GM06990 (cell line): ENCODE results near the gene NF2.

Experiments
- DNase-seq: peaks from one replicate; pipeline ENCODE4 v3.0.0-alpha.2; 2011; ENCODE audit not compliant: insufficient read length; ENCODE audit errors: extremely low read depth
- H3K27me3 ChIP-seq: replicated peaks from 2 replicates; pipeline ENCODE4 v1.6.0; 2011; ENCODE audit warnings: low read length; ENCODE audit not compliant: control insufficient read depth, insufficient read depth
- H3K36me3 ChIP-seq: 2 replicates; pipeline ENCODE4 v1.5.1; 2011; ENCODE audit warnings: low read length; ENCODE audit not compliant: control insufficient read depth, insufficient read depth
- H3K4me3 ChIP-seq: replicated peaks from 2 replicates; pipeline ENCODE4 v1.5.1; 2011; ENCODE audit warnings: low read depth, mild to moderate bottlenecking, control low read depth, low read length
- TF ChIP-seq, protein P1 (sequence below): IDR thresholded peaks from 2 replicates; pipeline ENCODE4 v1.5.1; 2011; ENCODE audit warnings: low read length, control low read depth, mild to moderate bottlenecking, inconsistent platforms; ENCODE audit not compliant: insufficient read depth, poor library complexity, severe bottlenecking

Gene NF2

DNA sequence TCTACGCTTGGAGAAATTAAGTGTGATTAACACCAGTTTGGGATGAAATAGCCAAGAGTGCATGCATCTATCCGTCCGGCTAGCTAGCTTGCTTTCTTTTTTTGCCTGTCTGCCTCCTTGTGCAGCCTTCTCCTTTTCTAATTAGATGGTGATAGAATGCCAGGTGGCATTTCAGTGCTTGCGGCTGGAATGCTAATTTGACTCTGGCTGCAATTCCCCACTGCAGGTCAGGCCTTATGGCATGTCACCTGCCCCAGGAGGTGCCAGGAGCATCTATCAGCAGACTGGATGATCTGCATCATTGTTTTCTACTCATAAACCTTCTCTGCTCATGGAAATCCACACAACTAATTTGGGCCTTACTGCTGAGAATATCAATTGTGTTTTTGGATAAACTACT, 65.2 kb downstream of the NF2 start:
- no peak overlapping the region for H3K4me3 ChIP-seq
- H3K36me3 ChIP-seq: peaks cover 14% of the 10 kb centered on the region
- no peak for DNase-seq
- H3K27me3 ChIP-seq: no peaks in the 10 kb centered on the region
- TF ChIP-seq, protein P1, sequence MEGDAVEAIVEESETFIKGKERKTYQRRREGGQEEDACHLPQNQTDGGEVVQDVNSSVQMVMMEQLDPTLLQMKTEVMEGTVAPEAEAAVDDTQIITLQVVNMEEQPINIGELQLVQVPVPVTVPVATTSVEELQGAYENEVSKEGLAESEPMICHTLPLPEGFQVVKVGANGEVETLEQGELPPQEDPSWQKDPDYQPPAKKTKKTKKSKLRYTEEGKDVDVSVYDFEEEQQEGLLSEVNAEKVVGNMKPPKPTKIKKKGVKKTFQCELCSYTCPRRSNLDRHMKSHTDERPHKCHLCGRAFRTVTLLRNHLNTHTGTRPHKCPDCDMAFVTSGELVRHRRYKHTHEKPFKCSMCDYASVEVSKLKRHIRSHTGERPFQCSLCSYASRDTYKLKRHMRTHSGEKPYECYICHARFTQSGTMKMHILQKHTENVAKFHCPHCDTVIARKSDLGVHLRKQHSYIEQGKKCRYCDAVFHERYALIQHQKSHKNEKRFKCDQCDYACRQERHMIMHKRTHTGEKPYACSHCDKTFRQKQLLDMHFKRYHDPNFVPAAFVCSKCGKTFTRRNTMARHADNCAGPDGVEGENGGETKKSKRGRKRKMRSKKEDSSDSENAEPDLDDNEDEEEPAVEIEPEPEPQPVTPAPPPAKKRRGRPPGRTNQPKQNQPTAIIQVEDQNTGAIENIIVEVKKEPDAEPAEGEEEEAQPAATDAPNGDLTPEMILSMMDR: no peak

DNA sequence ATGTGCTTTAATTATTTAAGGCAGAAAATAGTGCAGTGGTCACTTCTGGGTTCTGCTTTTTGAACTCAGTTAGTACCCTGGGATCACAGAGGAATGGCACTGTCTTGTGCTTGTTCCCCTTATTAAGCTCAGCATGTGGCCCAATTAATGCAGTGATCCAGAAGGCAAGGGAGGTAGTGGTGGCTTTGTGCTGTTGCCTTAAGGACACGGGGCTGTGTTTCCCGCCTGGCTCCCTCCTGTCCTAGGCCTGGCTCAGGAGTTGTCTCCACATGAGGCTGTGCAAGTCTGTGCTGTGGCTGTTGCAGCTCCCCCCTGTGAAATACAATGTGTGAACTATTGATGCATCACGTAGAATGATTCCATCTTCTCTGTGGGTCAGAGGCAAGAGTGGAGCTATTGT, 67.2 kb downstream of the NF2 start:
- peaks cover 25% of the 10 kb centered on the region for H3K36me3 ChIP-seq
- DNase-seq: no peak
- no peak overlapping the region for H3K4me3 ChIP-seq
- H3K27me3 ChIP-seq: no peaks in the 10 kb centered on the region
- TF ChIP-seq, protein P1: no peak

DNA sequence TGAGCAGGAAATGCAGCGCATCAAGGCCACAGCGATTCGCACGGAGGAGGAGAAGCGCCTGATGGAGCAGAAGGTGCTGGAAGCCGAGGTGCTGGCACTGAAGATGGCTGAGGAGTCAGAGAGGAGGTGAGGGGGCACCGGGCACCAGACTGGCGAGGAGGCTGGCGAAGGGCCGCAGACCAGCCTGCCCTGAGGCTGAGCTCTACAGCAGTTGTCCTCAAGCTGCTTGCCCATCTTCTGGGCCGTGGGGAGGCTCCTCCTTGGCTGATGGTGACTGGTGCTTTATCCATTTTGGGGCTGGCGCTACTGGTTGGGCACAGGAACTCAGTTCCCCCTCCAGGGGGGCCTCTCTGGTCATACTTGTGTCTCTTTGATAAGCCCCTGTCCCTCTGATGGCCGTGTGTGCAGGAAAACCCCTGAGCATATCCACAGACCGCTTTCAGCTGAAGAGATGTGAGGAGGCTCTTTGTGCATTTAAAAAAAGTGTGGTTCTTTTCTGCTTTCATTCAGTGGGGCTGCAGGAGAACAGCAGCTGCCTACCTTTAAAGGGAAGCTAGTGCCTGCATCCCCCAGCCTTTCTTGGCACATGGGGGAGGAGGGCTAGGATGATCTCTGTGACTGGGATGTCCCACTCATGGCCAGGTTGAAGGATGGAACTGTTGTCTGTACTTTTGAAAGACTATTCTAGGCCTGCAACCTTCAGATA, 70.1 kb downstream of the NF2 start:
- Histone ChIP-seq H3K36me3 (peaks cover 30% of the 10 kb centered on the region), H3K27me3 (no peaks in the 10 kb centered on the region), H3K4me3 (no peak overlapping the region)
- no peak for DNase-seq
- TF ChIP-seq, protein P1: no peak

DNA sequence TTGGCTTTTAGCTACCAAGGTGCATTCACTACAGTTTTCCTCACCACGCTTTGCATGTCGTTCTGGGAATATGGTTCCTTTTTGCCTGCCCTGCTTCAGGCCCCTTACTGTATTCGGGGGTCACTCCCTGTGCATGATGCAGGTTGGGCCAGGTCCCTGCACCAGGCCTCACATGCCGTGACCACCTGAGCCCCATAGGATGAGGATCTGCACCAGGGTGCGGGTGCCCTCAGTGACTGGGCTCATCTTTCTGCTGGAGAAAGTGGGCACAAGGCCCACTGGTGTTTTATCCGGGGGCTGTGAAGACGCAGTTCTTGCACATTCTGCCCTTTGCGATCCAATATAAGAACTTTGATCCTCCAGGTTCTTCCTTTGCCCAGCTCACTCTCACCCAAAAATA, 70.7 kb downstream of the NF2 start:
- TF ChIP-seq, protein P1: no peak
- H3K4me3 ChIP-seq: no peak overlapping the region
- DNase-seq: no peak
- no peaks in the 10 kb centered on the region for H3K27me3 ChIP-seq
- peaks cover 32% of the 10 kb centered on the region for H3K36me3 ChIP-seq

DNA sequence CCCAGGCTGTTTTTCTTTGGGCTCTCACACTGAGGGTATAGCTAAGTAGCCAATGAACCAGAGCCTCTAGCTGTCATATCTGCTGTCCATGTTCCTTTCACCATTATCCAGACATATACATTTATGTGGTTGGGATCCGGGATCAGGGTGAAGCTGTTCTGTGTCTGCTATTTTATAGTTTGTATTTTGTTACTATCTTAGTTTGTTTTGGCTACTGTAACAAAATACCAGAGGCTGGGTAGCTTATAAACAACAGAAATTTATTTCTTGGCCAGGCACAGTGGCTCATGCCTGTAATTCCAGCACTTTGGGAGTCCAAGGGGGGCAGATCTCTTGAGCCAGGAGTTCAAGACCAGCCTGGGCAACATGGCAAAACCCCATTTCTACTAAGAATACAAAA, 75.9 kb downstream of the NF2 start:
- Histone ChIP-seq H3K36me3 (peaks cover 25% of the 10 kb centered on the region), H3K27me3 (no peaks in the 10 kb centered on the region), H3K4me3 (no peak overlapping the region)
- no peak for DNase-seq
- TF ChIP-seq, protein P1: no peak

DNA sequence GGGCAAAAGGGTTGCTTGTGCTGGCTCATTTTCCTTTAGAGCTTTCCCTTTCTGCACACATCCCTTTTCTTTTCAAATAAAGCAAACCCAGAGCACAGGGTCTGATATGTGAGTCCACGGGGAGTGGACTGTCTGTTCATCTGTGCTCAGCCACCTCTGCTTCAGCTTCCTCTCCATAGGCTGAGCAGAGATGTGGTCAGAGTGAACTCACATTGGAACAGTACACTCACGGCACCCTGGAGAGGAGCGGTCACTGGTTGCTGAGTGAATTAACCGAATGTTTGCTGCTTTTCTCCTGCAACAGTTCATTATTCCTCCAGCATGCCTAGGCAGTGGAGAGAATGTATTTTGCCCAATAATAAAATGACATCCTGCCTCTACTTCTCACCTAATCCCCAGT, 80.1 kb downstream of the NF2 start:
- DNase-seq: no peak
- no peak overlapping the region for H3K4me3 ChIP-seq
- TF ChIP-seq, protein P1: no peak
- peaks cover 16% of the 10 kb centered on the region for H3K36me3 ChIP-seq
- H3K27me3 ChIP-seq: no peaks in the 10 kb centered on the region
